ENCODE results near the gene FSTL5. TPM values are rescaled to one million over a fixed set of nuclear protein-coding genes. Genes with fewer than 3 reads are reported as not detected.
A peak's percentile ranks its signal among the peaks of the same experiment; 100 is the strongest.

The FSTL5 gene
- polyA plus RNA-seq, 3 donors = not detected

DNA sequence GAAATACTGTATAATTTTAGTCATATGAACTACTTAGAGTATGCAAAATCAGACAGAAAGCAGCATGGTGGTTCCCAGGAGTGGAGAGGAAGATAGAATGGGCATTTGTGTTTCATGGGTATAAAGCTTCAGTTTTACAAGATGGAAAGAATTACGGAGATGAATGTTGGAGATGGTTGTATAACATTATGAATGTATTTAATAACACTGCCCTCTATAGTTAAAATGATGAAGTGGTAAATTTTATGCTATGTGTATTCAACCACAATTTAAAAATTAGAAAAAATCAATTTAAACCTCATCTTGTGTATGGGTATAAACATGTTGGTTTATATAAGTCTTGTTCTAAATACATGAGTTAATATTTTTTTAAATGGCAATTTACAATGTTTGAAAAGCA lies 521.1 kb downstream of the FSTL5 start:
- H3K27ac ChIP-seq (ENCODE audit: low read depth in 1 of 2, low read length in 2 of 2) = no peak overlapping the region
- no peaks in the 10 kb centered on the region for H3K36me3 ChIP-seq (replicated peaks in 1 of 2; ENCODE audit: control insufficient read depth in 1 of 2, insufficient read depth in 2 of 2, low read length in 2 of 2)
- H2AFZ ChIP-seq (ENCODE audit: insufficient read depth, low read depth, low read length, poor library complexity, severe bottlenecking) = no peak overlapping the region
- intact Hi-C loops (cut with micrococcal nuclease) = no loop called here
- H3K27me3 Mint-ChIP-seq (ENCODE audit: low read depth in 3 of 3) = peaks cover 0 to 3% (median 2%) of the 10 kb centered on the region in 3 donors
- H3K4me1 ChIP-seq (ENCODE audit: control insufficient read depth in 1 of 2, insufficient read depth in 2 of 2, low read length in 2 of 2) = peaks cover 0 to 6% of the 10 kb centered on the region in 2 donors
- H3K27ac Mint-ChIP-seq = no peak overlapping the region
- H3K4me3 Mint-ChIP-seq = no peak overlapping the region
- peaks cover 14% of the 10 kb centered on the region for H3K4me1 Mint-ChIP-seq
- no peak overlapping the region for H3K9ac ChIP-seq (ENCODE audit: insufficient read depth, low read length, poor library complexity, severe bottlenecking)
- H3K4me3 ChIP-seq (replicated peaks in 1 of 3; ENCODE audit: low read depth in 2 of 3, low read length in 3 of 3) = no peak overlapping the region
- H4K20me1 ChIP-seq (ENCODE audit: insufficient read depth, low read length) = no peaks in the 10 kb centered on the region
- no CpG with 5 or more reads among the region's 1 CpG for WGBS (ENCODE audit: insufficient coverage)
- peaks cover 5 to 10% (median 8%) of the 10 kb centered on the region in 7 donors for H3K9me3 Mint-ChIP-seq
- no peak for DNase-seq
- H3K4me2 ChIP-seq (replicated peaks; ENCODE audit: extremely low read depth, low read length, poor library complexity, severe bottlenecking) = no peak overlapping the region
- H3K9me3 ChIP-seq (replicated peaks in 1 of 2; ENCODE audit: control insufficient read depth in 1 of 2, insufficient read depth in 1 of 2, low read length in 2 of 2) = peaks cover 3 to 7% of the 10 kb centered on the region in 2 donors
- H3K79me2 ChIP-seq (ENCODE audit: insufficient read depth, low read length) = no peaks in the 10 kb centered on the region
- H3K36me3 Mint-ChIP-seq = no peaks in the 10 kb centered on the region
- TF ChIP-seq, protein P1, sequence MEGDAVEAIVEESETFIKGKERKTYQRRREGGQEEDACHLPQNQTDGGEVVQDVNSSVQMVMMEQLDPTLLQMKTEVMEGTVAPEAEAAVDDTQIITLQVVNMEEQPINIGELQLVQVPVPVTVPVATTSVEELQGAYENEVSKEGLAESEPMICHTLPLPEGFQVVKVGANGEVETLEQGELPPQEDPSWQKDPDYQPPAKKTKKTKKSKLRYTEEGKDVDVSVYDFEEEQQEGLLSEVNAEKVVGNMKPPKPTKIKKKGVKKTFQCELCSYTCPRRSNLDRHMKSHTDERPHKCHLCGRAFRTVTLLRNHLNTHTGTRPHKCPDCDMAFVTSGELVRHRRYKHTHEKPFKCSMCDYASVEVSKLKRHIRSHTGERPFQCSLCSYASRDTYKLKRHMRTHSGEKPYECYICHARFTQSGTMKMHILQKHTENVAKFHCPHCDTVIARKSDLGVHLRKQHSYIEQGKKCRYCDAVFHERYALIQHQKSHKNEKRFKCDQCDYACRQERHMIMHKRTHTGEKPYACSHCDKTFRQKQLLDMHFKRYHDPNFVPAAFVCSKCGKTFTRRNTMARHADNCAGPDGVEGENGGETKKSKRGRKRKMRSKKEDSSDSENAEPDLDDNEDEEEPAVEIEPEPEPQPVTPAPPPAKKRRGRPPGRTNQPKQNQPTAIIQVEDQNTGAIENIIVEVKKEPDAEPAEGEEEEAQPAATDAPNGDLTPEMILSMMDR (IDR thresholded peaks at IDR 0.05) = peak; percentile 35
- no peaks in the 10 kb centered on the region for H3K27me3 ChIP-seq (ENCODE audit: control insufficient read depth in 2 of 2, insufficient read depth in 2 of 2, low read length in 2 of 2)

DNA sequence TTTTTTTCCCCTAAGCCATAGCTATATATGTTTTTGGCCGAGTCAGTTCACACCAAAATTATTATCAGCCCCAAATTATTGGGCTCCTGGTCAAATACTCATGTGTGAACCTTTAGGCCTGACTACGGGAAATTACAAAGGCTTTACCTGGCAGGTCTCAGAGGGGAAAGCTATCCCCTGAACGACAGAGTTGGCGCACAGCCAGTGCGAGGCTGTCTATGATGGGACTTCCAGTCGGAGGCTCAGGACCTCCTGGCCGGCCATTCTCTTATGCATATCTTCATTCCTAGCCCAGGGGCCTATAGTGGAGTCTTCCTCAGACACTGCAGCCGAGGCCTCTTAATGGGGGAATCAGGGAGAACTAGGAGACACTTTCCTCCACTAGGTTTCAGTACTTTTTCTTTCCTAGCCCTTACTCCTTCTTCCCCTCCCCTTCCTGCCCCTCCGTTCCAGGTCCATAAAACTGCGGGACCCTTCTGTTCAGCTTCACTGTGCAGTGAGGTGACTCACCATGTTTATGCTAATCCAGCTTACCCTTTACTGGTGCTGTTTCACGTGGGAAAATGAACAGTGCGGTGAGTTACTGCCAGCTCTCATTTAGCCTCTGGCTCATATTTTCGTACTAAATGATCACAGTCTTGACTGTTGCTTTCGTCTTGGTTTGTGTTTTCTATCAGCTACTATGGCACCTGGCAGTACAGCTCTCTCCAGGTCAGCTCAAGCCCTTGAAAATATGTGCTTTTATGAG lies 533.9 kb downstream of the FSTL5 start:
- no peaks in the 10 kb centered on the region for H3K36me3 ChIP-seq (replicated peaks in 1 of 2; ENCODE audit: control insufficient read depth in 1 of 2, insufficient read depth in 2 of 2, low read length in 2 of 2)
- no peak for DNase-seq
- H3K9ac ChIP-seq (ENCODE audit: insufficient read depth, low read length, poor library complexity, severe bottlenecking) = no peak overlapping the region
- no peaks in the 10 kb centered on the region for H3K4me1 Mint-ChIP-seq
- no peak overlapping the region for H3K4me2 ChIP-seq (replicated peaks; ENCODE audit: extremely low read depth, low read length, poor library complexity, severe bottlenecking)
- H3K27ac ChIP-seq (ENCODE audit: low read depth in 1 of 2, low read length in 2 of 2) = no peak overlapping the region
- no peak overlapping the region for H3K4me3 ChIP-seq (replicated peaks in 1 of 3; ENCODE audit: low read depth in 2 of 3, low read length in 3 of 3)
- H3K79me2 ChIP-seq (ENCODE audit: insufficient read depth, low read length) = no peaks in the 10 kb centered on the region
- H4K20me1 ChIP-seq (ENCODE audit: insufficient read depth, low read length) = no peaks in the 10 kb centered on the region
- no peaks in the 10 kb centered on the region for H3K36me3 Mint-ChIP-seq
- TF ChIP-seq, protein P1 (IDR thresholded peaks at IDR 0.05) = no peak
- peak overlapping the region; percentile 29 for H2AFZ ChIP-seq (ENCODE audit: insufficient read depth, low read depth, low read length, poor library complexity, severe bottlenecking)
- H3K27ac Mint-ChIP-seq = no peak overlapping the region
- peaks cover 0 to 2% (median 1%) of the 10 kb centered on the region in 7 donors for H3K9me3 Mint-ChIP-seq
- H3K27me3 ChIP-seq (ENCODE audit: control insufficient read depth in 2 of 2, insufficient read depth in 2 of 2, low read length in 2 of 2) = no peaks in the 10 kb centered on the region
- H3K9me3 ChIP-seq (replicated peaks in 1 of 2; ENCODE audit: control insufficient read depth in 1 of 2, insufficient read depth in 1 of 2, low read length in 2 of 2) = no peaks in the 10 kb centered on the region
- no peak overlapping the region for H3K4me3 Mint-ChIP-seq
- no peaks in the 10 kb centered on the region for H3K4me1 ChIP-seq (ENCODE audit: control insufficient read depth in 1 of 2, insufficient read depth in 2 of 2, low read length in 2 of 2)
- intact Hi-C loops (cut with micrococcal nuclease) = no loop called here
- WGBS (ENCODE audit: insufficient coverage) = 100% methylated on average over 5 of the region's 14 CpGs
- no peaks in the 10 kb centered on the region for H3K27me3 Mint-ChIP-seq (ENCODE audit: low read depth in 3 of 3)
